IMR-90 (cell line): ENCODE results near the gene ASTN2. TPM values are rescaled to one million over a fixed set of nuclear protein-coding genes. Genes with fewer than 3 reads are reported as not detected.

ENCODE experiments used
- ATAC-seq: fragments of 200-7000 bp; cut with Tn5 transposase; 2 replicates; pipeline ENCODE4 v1.9.1; 2020; ENCODE audit warnings: low read depth, mild to moderate bottlenecking, moderate library complexity
- BruUV-seq: library from RNA; stranded (reverse); fragments of 400-500 nt; replicated peaks from 2 replicates; lab custom pipeline; 2021; lab: Mats Ljungman, UMichigan
- CTCF ChIA-PET: fragments of 300-600 bp; formaldehyde crosslinking; extraction: SDS; loops from one replicate; lab custom pipeline; 2021; ENCODE audit warnings: antibody characterized with exemption; lab: Yijun Ruan, JAX
- POLR2A ChIA-PET: fragments of 300-600 bp; sonication (Branson Sonifier 250); formaldehyde crosslinking; loops from one replicate; lab custom pipeline; 2022; ENCODE audit warnings: antibody characterized with exemption; ENCODE audit not compliant: unreplicated experiment; lab: Charles Lee
- DNase-seq: peaks from one replicate; pipeline ENCODE4 v3.0.0; 2013
- H2AFZ ChIP-seq: replicated peaks from 2 replicates; pipeline ENCODE3; 2013; ENCODE audit warnings: low read length, mild to moderate bottlenecking; ENCODE audit not compliant: poor library complexity
- H2AK5ac ChIP-seq: 2 replicates; pipeline ENCODE4 v1.6.1; 2013; ENCODE audit warnings: low read depth, low read length, inconsistent platforms
- H2AK9ac ChIP-seq: replicated peaks from 2 replicates; pipeline ENCODE3; 2013; ENCODE audit warnings: mild to moderate bottlenecking, low read depth, low read length, moderate library complexity; ENCODE audit not compliant: poor library complexity
- H2BK120ac ChIP-seq: 2 replicates; pipeline ENCODE4 v1.6.1; 2013; ENCODE audit warnings: low read depth, low read length, inconsistent platforms
- H2BK15ac ChIP-seq: 3 replicates; pipeline ENCODE4 v1.6.1; 2013; ENCODE audit warnings: low read depth, low read length, inconsistent platforms
- H2BK20ac ChIP-seq: 2 replicates; pipeline ENCODE4 v1.6.1; 2013; ENCODE audit warnings: low read depth, mild to moderate bottlenecking, inconsistent platforms, low read length, moderate library complexity
- H2BK5ac ChIP-seq: 2 replicates; pipeline ENCODE4 v1.6.1; 2013; ENCODE audit warnings: mild to moderate bottlenecking, low read depth, low read length, inconsistent platforms; ENCODE audit not compliant: poor library complexity, severe bottlenecking
- H3K14ac ChIP-seq: replicated peaks from 2 replicates; pipeline ENCODE4 v1.6.1; 2013; ENCODE audit warnings: low read depth, low read length, inconsistent platforms
- H3K18ac ChIP-seq: 2 replicates; pipeline ENCODE4 v1.6.1; 2013; ENCODE audit warnings: low read depth, low read length, control low read depth
- H3K23ac ChIP-seq: 2 replicates; pipeline ENCODE4 v1.6.1; 2013; ENCODE audit warnings: low read depth, low read length, inconsistent platforms
- H3K27ac ChIP-seq: 2 replicates; pipeline ENCODE4 v1.5.1; 2013; ENCODE audit warnings: mild to moderate bottlenecking, control low read depth, low read length; ENCODE audit not compliant: insufficient read depth
- H3K27me3 ChIP-seq: 2 replicates; pipeline ENCODE4 v1.6.1; 2013; ENCODE audit warnings: low read length; ENCODE audit not compliant: control insufficient read depth, insufficient read depth
- H3K36me3 ChIP-seq: 2 replicates; pipeline ENCODE4 v1.6.1; 2013; ENCODE audit warnings: low read length, mixed read lengths; ENCODE audit not compliant: control insufficient read depth, insufficient read depth
- H3K4ac ChIP-seq: 2 replicates; pipeline ENCODE4 v1.6.1; 2013; ENCODE audit warnings: low read depth, low read length, inconsistent platforms
- H3K4me1 ChIP-seq: 2 replicates; pipeline ENCODE4 v1.6.1; 2013; ENCODE audit warnings: low read length, mixed read lengths; ENCODE audit not compliant: control insufficient read depth, insufficient read depth
- H3K4me2 ChIP-seq: 2 replicates; pipeline ENCODE4 v1.6.1; 2013; ENCODE audit warnings: low read depth, mild to moderate bottlenecking, control low read depth, low read length, moderate library complexity
- H3K4me3 ChIP-seq: 2 replicates; pipeline ENCODE4 v1.5.1; 2013; ENCODE audit warnings: low read depth, mild to moderate bottlenecking, control low read depth, low read length, moderate library complexity; ENCODE audit not compliant: insufficient read depth
- H3K56ac ChIP-seq: 2 replicates; pipeline ENCODE4 v1.6.1; 2013; ENCODE audit warnings: low read length, inconsistent platforms; ENCODE audit not compliant: insufficient read depth; ENCODE audit errors: extremely low read depth
- H3K79me1 ChIP-seq, 2 experiments: 2 replicates each; pipeline ENCODE4 v1.6.1; 2013; ENCODE audit warnings: low read length in 2 of 2, inconsistent platforms in 1 of 2, low read depth in 1 of 2
- H3K9ac ChIP-seq: 2 replicates; pipeline ENCODE4 v1.6.1; 2013; ENCODE audit warnings: low read depth, low read length, control low read depth
- H3K9me1 ChIP-seq: 2 replicates; pipeline ENCODE4 v1.6.1; 2013; ENCODE audit warnings: low read length, inconsistent platforms; ENCODE audit not compliant: insufficient read depth
- H3K9me3 ChIP-seq: 2 replicates; pipeline ENCODE4 v1.6.1; 2013; ENCODE audit warnings: low read length; ENCODE audit not compliant: control insufficient read depth, insufficient read depth
- H4K20me1 ChIP-seq: 2 replicates; pipeline ENCODE4 v1.6.1; 2013; ENCODE audit warnings: low read length, inconsistent platforms; ENCODE audit not compliant: insufficient read depth
- H4K5ac ChIP-seq: 2 replicates; pipeline ENCODE4 v1.6.1; 2013; ENCODE audit warnings: mild to moderate bottlenecking, low read depth, low read length, control low read depth
- H4K8ac ChIP-seq, 2 experiments: 2 replicates each; pipeline ENCODE4 v1.6.1; 2013; ENCODE audit warnings: low read depth in 2 of 2, low read length in 2 of 2, control low read depth in 1 of 2, inconsistent platforms in 1 of 2
- H4K91ac ChIP-seq: 2 replicates; pipeline ENCODE4 v1.6.1; 2013; ENCODE audit warnings: low read depth, low read length, inconsistent platforms; ENCODE audit not compliant: insufficient read depth
- BHLHE40 ChIP-seq: fragments of 150-350 bp; IDR thresholded peaks from 2 replicates; pipeline ENCODE4 v1.6.1; 2016; ENCODE audit warnings: mild to moderate bottlenecking, low read depth, low read length
- ELK1 ChIP-seq: fragments of 150-350 bp; IDR thresholded peaks from 2 replicates; pipeline ENCODE4 v1.6.1; 2016; ENCODE audit warnings: low read depth, mild to moderate bottlenecking, low read length, moderate library complexity, borderline replicate concordance
- RCOR1 ChIP-seq: IDR thresholded peaks from 2 replicates; pipeline ENCODE4 v1.6.1; 2012; ENCODE audit warnings: mild to moderate bottlenecking, low read length, improper control_type of control experiment; ENCODE audit not compliant: insufficient replicate concordance
- dilution Hi-C: fragments of 300-500 bp; cut with HindIII; formaldehyde crosslinking; loops from one replicate; pipeline ENCODE4 v1.14.3; 2018; ENCODE audit warnings: low sequenced_read_pairs; ENCODE audit not compliant: unreplicated experiment
- in situ Hi-C: fragments of 300-500 bp; cut with MboI; formaldehyde crosslinking; loops from 3 replicates; pipeline ENCODE4 v1.14.3; 2019; ENCODE audit warnings: low sequenced_read_pairs, inconsistent platforms, mixed read lengths
- intact Hi-C: fragments of 100-400 bp; cut with micrococcal nuclease; formaldehyde crosslinking; loops from 2 replicates; pipeline ENCODE4 v1.10.0; 2022
- polyA plus RNA-seq, 3 experiments: library from polyadenylated mRNA; depleted of rRNA; stranded (reverse); fragments of >200 nt; gene quantifications; 2 replicates each; pipeline ENCODE4 v1.2.3, GENCODE V29; 2012; ENCODE audit warnings: low replicate concordance in 1 of 3
- total RNA-seq: library from RNA; depleted of rRNA; stranded (reverse); fragments of >200 nt; gene quantifications from 2 replicates; pipeline ENCODE4 v1.2.3, GENCODE V29; 2012

ASTN2 gene
- total and polyA plus RNA-seq, 2 of the 4 experiments (the other 2 are of a cell fraction), result 3.8 to 6.8 TPM

DNA sequence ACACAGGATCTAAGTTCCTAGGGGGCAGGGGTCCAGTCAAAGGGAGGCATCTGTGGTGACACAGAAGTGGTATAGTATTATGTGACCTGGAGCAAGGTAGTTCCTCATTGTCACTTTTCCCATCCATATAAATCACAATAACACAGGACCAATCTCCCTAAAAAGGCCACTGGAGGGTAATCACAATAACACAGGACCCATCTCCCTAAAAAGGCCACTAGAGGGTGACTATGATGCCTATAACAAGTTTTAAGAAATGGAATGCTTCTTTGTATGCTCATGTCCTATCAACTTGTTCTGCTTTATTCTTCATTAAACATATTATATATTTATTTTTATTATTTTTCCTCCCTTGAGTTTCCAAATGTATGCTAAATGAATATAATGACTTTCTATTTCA lies 254.6 kb downstream of the ASTN2 start:
- Histone ChIP-seq H2AFZ (no peak overlapping the region), H3K9me1 (no peaks in the 10 kb centered on the region), H3K14ac (no peak overlapping the region), H2AK9ac (no peak overlapping the region), H2AK5ac (no peak overlapping the region), H3K9me3 (no peaks in the 10 kb centered on the region; the same call in 1 of the 2 replicates), H3K27me3 (no peaks in the 10 kb centered on the region), H2BK15ac (no peak overlapping the region), H3K56ac (no peak overlapping the region), H2BK120ac (no peak overlapping the region), H3K18ac (no peak overlapping the region), H3K36me3 (no peaks in the 10 kb centered on the region), H4K8ac (no peak overlapping the region), H4K5ac (no peak overlapping the region), H2BK20ac (no peak overlapping the region), H4K20me1 (no peaks in the 10 kb centered on the region), H3K23ac (no peak overlapping the region), H3K4me2 (no peak overlapping the region), H3K4me1 (no peaks in the 10 kb centered on the region), H3K4ac (no peak overlapping the region), H3K27ac (no peak overlapping the region), H3K79me1 (no peaks in the 10 kb centered on the region), H3K9ac (no peak overlapping the region), H2BK5ac (no peak overlapping the region), H4K91ac (no peak overlapping the region), H3K4me3 (no peak overlapping the region)
- no TSS peak for BruUV-seq
- ChIA-PET POLR2A (no interaction called here), CTCF (interaction anchor here (0.9 kb wide), 1 partner anchor 96 kb away, joined by 3 read pairs; no protein-coding TSS in a partner anchor)
- ATAC-seq, result no peak
- dilution Hi-C loops (no loop called here), intact Hi-C loops (no loop called here), in situ Hi-C loops (no loop called here)
- TF ChIP-seq BHLHE40, result no peak
- TF ChIP-seq ELK1, result no peak
- TF ChIP-seq RCOR1, result no peak
- DNase-seq, result no peak
